Activated T-helper 17 cell treated with anti-CD3 and anti-CD28 coated beads, Interleukin-2, amount 50 U/mL, for 72 hours (primary cell): Measurements from ENCODE around the gene CASQ2. TPM values are rescaled to one million over a fixed set of nuclear protein-coding genes. Genes with fewer than 3 reads are reported as not detected.

Experiments used
- ATAC-seq: fragments of 150-1000 bp; cut with Tn5 transposase; replicated peaks from 2 replicates; pipeline ENCODE4 v1.10.0; 2021; ENCODE audit warnings: mild to moderate bottlenecking, moderate library complexity
- H3K27ac Mint-ChIP-seq: one replicate; pipeline ENCODE4 v1.8.0; 2022; ENCODE audit warnings: mixed read lengths
- H3K27me3 Mint-ChIP-seq: one replicate; pipeline ENCODE4 v1.8.0; 2022; ENCODE audit warnings: mixed read lengths
- H3K36me3 Mint-ChIP-seq: one replicate; pipeline ENCODE4 v1.8.0; 2022; ENCODE audit warnings: low read depth, mild to moderate bottlenecking, mixed read lengths
- H3K4me1 Mint-ChIP-seq: one replicate; pipeline ENCODE4 v1.8.0; 2022; ENCODE audit warnings: mixed read lengths
- H3K4me3 Mint-ChIP-seq: one replicate; pipeline ENCODE4 v1.8.0; 2022; ENCODE audit warnings: mild to moderate bottlenecking, mixed read lengths
- H3K9me3 Mint-ChIP-seq: one replicate; pipeline ENCODE4 v1.8.0; 2022; ENCODE audit warnings: mixed read lengths
- total RNA-seq, 2 donors: library from RNA; stranded (reverse); gene quantifications; one replicate each; pipeline ENCODE4 v1.2.3, GENCODE V29; 2022

Gene CASQ2
- total RNA-seq, 2 donors from 2014 or later, result not detected

DNA sequence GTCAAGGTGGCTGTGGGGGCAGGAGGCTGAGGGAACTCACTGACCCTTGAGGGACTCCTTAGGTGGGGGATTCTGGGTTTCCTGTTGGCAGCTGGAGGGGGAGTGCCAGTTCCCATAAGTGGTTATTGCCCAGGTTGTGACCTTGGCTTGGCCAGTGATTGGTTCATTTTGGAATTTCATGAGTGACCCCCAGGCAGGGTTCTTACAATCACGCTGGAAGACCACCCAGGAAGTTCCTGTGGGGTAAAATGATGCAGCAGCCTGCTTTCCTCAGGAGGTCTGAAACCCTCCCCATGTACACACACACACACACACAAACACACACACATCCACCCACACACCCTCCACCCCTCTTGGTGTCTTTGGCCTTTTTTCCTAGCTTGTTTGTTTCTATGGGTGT lies 109.9 kb downstream of the CASQ2 start:
- no peak overlapping the region for H3K27ac Mint-ChIP-seq
- no peak overlapping the region for H3K4me3 Mint-ChIP-seq
- ATAC-seq, result no peak
- H3K9me3 Mint-ChIP-seq, result no peaks in the 10 kb centered on the region
- H3K4me1 Mint-ChIP-seq, result peaks cover 6% of the 10 kb centered on the region
- peaks cover 10% of the 10 kb centered on the region for H3K36me3 Mint-ChIP-seq
- no peaks in the 10 kb centered on the region for H3K27me3 Mint-ChIP-seq

DNA sequence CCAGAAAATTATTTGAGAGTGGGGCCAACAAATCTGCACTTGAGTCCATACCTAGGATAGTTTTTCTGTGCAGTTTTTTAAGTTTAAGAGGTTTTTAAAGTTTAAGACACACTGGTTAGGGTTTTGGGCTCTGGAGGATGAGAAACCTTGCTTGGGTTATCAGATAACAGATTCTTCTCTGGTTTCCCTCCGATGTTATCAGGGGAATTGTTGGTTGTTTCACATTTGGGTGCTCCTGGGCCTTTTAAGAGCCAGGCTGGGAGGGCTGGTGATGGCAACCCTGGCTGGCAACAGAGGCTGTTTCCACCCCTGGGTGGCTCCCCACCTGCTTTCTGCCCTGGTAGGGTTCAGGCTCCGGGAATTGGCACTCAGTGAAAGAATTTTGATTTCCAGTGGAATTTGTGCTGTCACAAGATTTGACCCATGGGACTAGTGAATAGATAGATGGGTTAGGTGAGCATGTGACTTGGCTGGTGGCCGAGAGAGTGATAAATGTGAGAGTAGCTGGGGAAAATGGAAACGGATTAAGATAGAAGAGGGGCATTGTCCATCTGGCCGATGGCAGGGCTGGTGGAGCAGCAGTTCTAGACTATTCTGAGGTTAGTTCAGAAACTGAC lies 111.9 kb downstream of the CASQ2 start:
- Mint-ChIP-seq H3K27me3 (no peaks in the 10 kb centered on the region), H3K27ac (no peak overlapping the region), H3K9me3 (no peaks in the 10 kb centered on the region), H3K36me3 (peaks cover 20% of the 10 kb centered on the region), H3K4me1 (peaks cover 11% of the 10 kb centered on the region), H3K4me3 (no peak overlapping the region)
- no peak for ATAC-seq

DNA sequence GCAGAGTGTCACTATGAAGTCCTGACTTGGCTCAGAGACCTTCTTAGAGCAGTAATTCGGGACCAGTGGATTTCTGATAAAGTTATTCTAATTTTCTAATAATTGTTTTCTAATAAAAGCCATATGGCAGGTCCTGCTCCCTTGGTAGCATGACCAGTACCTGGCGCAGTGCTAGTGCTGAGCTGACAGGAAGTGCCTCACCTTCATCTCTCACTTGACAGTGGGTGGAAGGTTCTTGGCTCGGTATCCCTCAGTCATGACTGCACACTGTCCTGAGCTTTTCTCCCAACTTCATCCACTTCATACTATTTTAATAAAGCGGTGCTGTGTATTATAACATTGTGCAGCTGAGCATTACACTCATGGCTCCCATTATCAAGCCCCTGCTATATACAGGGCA lies 112.6 kb downstream of the CASQ2 start:
- Mint-ChIP-seq H3K27ac (no peak overlapping the region), H3K4me3 (no peak overlapping the region), H3K4me1 (peaks cover 11% of the 10 kb centered on the region), H3K27me3 (no peaks in the 10 kb centered on the region), H3K9me3 (no peaks in the 10 kb centered on the region), H3K36me3 (peaks cover 22% of the 10 kb centered on the region)
- no peak for ATAC-seq

DNA sequence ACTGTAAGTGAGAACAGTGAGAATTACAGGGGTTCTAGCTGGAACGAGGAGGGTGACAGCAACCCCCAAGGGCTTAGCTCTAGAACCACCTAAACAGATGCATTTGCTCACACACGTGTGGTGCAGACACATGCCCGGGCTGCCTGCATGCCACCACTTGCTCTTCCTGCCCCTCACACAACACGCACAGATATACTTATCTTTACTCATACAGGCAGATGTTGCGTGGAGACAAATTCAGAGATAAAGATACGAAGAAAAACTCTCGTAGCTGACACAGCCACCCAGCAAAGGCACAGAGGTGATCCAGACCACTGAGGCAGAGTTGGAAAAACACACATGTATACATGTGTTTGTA lies 113.2 kb downstream of the CASQ2 start:
- no peak for ATAC-seq
- Mint-ChIP-seq H3K36me3 (peaks cover 22% of the 10 kb centered on the region), H3K4me1 (peaks cover 11% of the 10 kb centered on the region), H3K27ac (no peak overlapping the region), H3K9me3 (no peaks in the 10 kb centered on the region), H3K4me3 (no peak overlapping the region), H3K27me3 (no peaks in the 10 kb centered on the region)

DNA sequence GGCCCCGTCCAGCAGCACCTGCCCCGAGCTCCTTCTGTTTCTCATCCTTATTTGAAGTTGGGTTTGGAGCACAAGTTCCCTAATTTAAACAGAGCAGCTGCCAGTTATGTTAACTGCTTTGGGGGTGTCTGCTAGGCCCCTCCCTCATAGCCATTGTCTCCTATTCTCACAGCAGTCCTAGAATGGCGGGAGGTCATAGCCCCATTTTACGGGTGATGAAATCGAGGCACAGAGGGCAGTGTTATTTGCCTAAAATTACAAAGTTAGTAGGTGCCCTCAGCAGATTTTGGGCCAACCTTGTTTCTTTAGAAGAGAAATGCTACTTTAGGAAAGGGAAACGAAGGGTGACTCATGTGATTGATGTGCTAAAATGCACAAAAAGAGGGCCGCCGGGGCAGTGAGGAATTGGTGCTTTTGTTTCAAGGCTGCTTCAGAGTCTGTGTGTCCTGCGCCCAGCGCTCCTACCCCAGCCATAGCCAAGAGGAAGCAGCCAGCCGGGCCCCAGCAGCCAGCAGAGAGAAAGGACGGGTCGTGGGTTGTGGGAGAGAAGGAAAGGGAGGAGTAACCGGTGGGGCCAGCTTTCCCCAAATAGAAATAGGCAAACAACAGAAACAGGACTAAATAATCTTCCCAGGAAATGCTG lies 113.7 kb downstream of the CASQ2 start:
- Mint-ChIP-seq H3K9me3 (no peaks in the 10 kb centered on the region), H3K36me3 (peaks cover 19% of the 10 kb centered on the region), H3K27me3 (no peaks in the 10 kb centered on the region), H3K4me3 (no peak overlapping the region), H3K27ac (no peak overlapping the region), H3K4me1 (peaks cover 13% of the 10 kb centered on the region)
- no peak for ATAC-seq

DNA sequence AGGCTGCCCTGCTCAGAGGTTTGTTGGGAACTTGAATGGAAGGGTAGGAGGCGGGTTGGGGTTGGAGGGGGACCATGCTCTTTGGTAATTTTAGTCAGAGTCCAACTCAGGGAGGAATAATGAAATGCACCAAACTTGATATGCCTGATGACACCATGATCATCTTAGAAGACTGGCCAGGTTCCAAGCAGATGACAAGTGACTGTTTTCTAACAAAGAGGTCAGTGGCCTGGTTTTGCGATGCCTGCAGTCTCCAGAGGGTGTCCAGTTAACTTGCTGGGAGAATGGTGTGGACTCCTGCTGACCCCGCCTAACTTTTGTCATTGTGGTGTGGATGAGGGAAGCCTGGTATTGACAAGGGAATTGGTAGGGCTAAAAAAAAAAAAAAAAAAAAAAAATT lies 114.4 kb downstream of the CASQ2 start:
- Mint-ChIP-seq H3K27ac (no peak overlapping the region), H3K4me1 (peaks cover 16% of the 10 kb centered on the region)

DNA sequence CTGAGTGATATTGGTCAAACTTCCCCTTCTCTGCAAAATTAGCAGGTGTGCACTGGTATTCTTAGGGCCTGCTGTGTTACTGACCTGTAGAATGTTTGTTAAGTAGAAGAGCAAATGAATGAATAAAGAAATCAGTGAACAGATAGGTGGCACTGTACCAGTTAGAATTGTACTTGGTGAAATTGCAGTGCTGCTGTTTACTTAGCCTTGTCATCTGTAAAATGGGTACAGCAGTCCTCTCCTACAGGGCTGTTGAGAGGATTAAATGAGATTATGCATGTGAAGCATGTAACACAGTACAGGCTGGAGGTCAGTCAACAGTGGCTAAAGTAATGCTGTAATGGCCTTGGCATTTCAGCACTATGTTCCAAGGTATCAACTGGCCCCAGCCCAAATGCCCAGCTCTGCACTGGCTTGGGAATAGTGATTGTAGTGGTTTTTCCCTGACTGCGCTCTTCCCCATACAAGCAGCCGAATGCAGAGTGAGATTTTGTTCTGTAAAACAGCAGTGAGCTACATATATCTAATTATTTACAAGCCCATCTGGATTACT lies 116.2 kb downstream of the CASQ2 start:
- H3K36me3 Mint-ChIP-seq, result peaks cover 17% of the 10 kb centered on the region
- no peak overlapping the region for H3K27ac Mint-ChIP-seq
- ATAC-seq, result no peak
- peaks cover 16% of the 10 kb centered on the region for H3K4me1 Mint-ChIP-seq
- H3K9me3 Mint-ChIP-seq, result no peaks in the 10 kb centered on the region
- no peak overlapping the region for H3K4me3 Mint-ChIP-seq
- no peaks in the 10 kb centered on the region for H3K27me3 Mint-ChIP-seq

More for the DNA sequence above, 114.4 kb downstream of the CASQ2 start:
- Mint-ChIP-seq H3K36me3 (peaks cover 17% of the 10 kb centered on the region), H3K9me3 (no peaks in the 10 kb centered on the region), H3K27me3 (no peaks in the 10 kb centered on the region), H3K4me3 (no peak overlapping the region)
- no peak for ATAC-seq

DNA sequence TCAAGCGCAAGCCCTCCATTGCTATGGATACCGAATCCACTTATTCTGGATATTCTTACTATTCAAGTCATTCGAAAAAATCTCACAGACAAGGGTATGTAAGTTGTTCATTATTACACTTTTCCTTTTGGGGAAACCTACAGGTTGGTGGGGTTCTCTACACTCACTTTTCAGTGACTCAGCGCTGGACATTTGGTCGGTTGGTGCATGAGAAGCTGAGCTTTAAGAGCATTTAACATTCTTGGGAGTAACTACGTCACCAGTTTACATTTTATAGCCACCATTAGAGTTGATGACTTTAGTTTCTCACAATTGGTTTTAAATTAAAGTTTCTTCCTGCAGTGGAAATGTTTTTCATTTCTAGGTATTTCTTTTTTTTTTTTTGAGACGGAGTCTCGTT lies 117.1 kb downstream of the CASQ2 start:
- peaks cover 17% of the 10 kb centered on the region for H3K36me3 Mint-ChIP-seq
- H3K9me3 Mint-ChIP-seq, result no peaks in the 10 kb centered on the region
- no peaks in the 10 kb centered on the region for H3K27me3 Mint-ChIP-seq
- ATAC-seq, result no peak
- H3K27ac Mint-ChIP-seq, result no peak overlapping the region
- peaks cover 16% of the 10 kb centered on the region for H3K4me1 Mint-ChIP-seq
- no peak overlapping the region for H3K4me3 Mint-ChIP-seq

DNA sequence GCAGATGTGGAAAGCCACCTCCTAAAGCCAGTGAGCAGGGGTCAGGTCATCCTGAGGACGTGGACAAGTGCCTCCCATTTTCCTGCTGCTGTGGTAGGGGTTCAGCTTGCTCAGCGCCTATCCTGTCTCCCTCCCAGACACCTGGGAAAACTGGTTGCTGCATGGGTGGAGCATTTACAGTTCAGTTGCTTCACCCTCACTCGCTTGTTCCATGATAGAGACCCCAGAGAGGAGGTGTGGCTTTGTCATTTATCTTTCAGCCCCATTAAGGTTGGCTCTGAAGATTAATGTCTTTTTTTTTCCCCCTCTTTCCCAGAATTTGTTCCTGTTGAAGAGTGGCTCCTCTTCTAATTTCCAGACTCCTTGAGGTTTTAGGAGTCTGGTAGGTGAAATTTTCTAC lies 117.6 kb downstream of the CASQ2 start:
- Mint-ChIP-seq H3K4me1 (peaks cover 16% of the 10 kb centered on the region), H3K27me3 (no peaks in the 10 kb centered on the region), H3K27ac (no peak overlapping the region), H3K9me3 (no peaks in the 10 kb centered on the region), H3K36me3 (peaks cover 17% of the 10 kb centered on the region), H3K4me3 (no peak overlapping the region)
- no peak for ATAC-seq

Other genes with a start within 250 kb of the CASQ2 start
- gene VANGL1, start 126.7 kb downstream of the CASQ2 start, total RNA-seq, result 1 to 10 TPM; 4.2 to 6.8 TPM
- gene NHLH2, start 72.4 kb upstream of the CASQ2 start, total RNA-seq, result not detected
- under 1 TPM; 0.85 to 0.89 TPM for gene SLC22A15, start 207.8 kb upstream of the CASQ2 start, total RNA-seq